ENCODE results near the gene SCAF4.

DNA sequence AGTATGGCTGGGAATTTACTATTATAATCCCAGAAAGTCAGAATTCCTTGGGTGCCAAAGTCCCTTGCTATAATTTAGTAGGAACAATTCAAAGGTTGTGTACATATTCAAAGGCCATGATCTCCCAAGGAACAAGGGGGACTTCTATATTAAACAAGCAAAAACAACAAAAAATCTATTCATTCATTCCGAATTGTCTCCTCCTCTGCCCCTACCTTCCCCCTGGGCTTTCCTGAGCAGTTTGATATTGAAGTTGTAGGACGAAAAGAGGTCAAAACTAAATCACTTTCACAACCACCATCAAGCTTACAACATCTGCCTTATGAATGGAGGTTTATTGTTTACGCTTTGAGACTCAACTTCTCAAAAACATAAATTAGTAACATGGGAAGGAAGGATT, 107.7 kb downstream of the SCAF4 start:
- TF ChIP-seq, protein P1, sequence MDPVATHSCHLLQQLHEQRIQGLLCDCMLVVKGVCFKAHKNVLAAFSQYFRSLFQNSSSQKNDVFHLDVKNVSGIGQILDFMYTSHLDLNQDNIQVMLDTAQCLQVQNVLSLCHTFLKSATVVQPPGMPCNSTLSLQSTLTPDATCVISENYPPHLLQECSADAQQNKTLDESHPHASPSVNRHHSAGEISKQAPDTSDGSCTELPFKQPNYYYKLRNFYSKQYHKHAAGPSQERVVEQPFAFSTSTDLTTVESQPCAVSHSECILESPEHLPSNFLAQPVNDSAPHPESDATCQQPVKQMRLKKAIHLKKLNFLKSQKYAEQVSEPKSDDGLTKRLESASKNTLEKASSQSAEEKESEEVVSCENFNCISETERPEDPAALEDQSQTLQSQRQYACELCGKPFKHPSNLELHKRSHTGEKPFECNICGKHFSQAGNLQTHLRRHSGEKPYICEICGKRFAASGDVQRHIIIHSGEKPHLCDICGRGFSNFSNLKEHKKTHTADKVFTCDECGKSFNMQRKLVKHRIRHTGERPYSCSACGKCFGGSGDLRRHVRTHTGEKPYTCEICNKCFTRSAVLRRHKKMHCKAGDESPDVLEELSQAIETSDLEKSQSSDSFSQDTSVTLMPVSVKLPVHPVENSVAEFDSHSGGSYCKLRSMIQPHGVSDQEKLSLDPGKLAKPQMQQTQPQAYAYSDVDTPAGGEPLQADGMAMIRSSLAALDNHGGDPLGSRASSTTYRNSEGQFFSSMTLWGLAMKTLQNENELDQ (CRISPR knock-in tag; IDR thresholded peaks at IDR 0.05; ENCODE audit: borderline replicate concordance): no peak
- TF ChIP-seq, protein P2, sequence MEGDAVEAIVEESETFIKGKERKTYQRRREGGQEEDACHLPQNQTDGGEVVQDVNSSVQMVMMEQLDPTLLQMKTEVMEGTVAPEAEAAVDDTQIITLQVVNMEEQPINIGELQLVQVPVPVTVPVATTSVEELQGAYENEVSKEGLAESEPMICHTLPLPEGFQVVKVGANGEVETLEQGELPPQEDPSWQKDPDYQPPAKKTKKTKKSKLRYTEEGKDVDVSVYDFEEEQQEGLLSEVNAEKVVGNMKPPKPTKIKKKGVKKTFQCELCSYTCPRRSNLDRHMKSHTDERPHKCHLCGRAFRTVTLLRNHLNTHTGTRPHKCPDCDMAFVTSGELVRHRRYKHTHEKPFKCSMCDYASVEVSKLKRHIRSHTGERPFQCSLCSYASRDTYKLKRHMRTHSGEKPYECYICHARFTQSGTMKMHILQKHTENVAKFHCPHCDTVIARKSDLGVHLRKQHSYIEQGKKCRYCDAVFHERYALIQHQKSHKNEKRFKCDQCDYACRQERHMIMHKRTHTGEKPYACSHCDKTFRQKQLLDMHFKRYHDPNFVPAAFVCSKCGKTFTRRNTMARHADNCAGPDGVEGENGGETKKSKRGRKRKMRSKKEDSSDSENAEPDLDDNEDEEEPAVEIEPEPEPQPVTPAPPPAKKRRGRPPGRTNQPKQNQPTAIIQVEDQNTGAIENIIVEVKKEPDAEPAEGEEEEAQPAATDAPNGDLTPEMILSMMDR (IDR thresholded peaks at IDR 0.05 in 2 of 3, conservative IDR thresholded peaks at IDR 0.05 in 1 of 3; ENCODE audit: insufficient read depth in 2 of 3, low read depth in 1 of 3, low read length in 3 of 3): no peak
- TF ChIP-seq JUND (IDR thresholded peaks at IDR 0.05; ENCODE audit: borderline replicate concordance, low read depth, low read length) (no peak), JUND (tag; IDR thresholded peaks at IDR 0.05; ENCODE audit: borderline replicate concordance, low read depth, low read length) (no peak)

Data from K562 (cell line).